ENCODE measurements around the gene LRP2.

Gene LRP2

DNA sequence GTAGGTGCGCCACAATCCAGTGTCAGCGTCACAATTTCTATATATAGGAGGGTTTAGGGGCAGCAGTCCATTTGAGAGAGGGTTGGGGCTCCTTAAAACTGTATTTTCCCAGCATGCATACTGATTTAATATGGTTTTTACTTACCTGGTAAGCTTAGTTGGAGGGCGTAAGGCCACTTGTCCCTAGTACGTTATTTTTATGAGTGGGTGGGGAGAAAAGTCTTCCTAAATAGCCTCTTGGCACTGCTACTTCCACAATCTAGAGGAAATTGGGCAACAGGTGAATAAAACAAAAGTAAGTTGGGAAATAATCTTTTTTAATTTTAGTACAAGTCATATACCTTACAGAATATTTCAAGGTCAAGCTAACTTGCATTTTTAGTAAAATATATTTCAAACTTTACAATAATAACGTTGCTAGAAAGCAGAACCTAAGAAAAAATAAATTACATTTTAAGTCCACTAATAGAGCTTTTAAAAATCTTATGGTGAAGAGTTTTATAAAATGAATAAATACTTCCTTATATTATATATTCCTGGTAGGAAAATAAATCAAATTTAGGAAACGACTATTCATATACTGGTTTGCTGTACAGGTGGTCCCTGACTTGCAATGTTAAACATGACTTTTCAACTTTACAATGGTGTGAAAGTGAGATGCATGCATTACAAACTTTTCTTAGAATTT is 272.1 kb downstream of the LRP2 start:
- H3K9ac ChIP-seq = no peak overlapping the region

DNA sequence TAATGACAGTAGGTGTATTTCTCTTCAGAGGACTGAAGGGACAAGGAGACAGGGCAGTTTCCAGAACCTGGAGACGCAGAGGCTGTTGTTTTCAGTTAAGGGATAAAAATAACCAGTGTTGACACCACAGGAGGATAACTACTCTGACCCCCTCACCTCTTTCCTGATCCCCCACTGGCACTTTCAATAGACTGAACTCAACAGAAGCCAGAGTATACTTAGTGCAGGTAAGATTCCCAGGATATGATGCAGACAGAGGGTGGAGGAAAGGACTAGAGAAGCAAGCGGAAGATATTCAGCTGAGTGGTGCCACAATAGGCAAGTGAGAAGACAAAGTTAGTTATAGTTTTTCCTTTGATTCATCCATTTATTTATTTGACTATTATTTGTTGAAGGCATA is 273.2 kb downstream of the LRP2 start:
- Histone ChIP-seq H3K9me3 (peaks cover 19% of the 10 kb centered on the region; the same call in 1 of the 2 replicates), H3K9ac (no peak overlapping the region), H4K20me1 (no peaks in the 10 kb centered on the region), H3K4me2 (no peak overlapping the region), H3K27ac (no peak overlapping the region), H3K27me3 (no peaks in the 10 kb centered on the region), H3K4me3 (no peak overlapping the region), H3K36me3 (no peaks in the 10 kb centered on the region), H3K4me1 (no peaks in the 10 kb centered on the region)
- no peak for TF ChIP-seq Cebpa-rat (IDR thresholded peaks at IDR 0.05)

More for the DNA sequence above, 272.1 kb downstream of the LRP2 start:
- Histone ChIP-seq H3K4me1 (no peaks in the 10 kb centered on the region), H3K4me2 (no peak overlapping the region), H3K4me3 (no peak overlapping the region), H3K27ac (no peak overlapping the region), H4K20me1 (no peaks in the 10 kb centered on the region), H3K36me3 (no peaks in the 10 kb centered on the region), H3K27me3 (no peaks in the 10 kb centered on the region), H3K9me3 (peaks cover 13% of the 10 kb centered on the region; the same call in 1 of the 2 replicates)
- TF ChIP-seq Cebpa-rat (IDR thresholded peaks at IDR 0.05) = no peak

DNA sequence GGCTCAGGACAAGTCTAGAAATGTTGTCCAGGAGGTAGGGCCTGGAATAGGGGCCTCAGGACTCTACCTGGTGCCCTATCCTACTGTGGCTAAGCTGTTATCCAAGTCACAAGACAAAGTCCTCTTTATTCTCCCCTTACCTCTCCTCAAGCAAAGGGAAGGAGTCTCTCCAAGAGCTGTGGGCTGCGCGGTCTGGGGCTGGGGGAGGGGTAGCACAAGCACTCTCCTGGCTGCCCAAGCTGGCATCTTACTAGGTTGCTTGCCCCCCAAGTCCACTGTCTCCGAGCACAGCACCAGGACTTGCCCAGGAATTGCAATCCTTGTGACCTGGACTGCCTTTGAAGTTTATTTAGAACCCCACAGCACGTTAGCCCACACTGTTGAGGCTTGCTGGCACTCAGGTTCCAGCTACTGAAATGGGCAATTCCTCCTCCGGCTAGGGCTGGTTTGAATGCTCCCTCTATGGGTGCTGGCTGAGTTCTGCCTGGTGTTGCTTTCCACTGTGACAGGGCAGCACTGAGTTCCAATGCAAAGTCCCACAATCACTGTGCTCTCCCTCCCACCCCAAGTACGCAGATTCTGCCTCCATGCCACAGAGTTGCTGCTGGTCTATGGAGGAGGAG is 274.5 kb downstream of the LRP2 start:
- H3K27ac ChIP-seq = no peak overlapping the region
- H3K4me3 ChIP-seq = no peak overlapping the region
- H3K4me1 ChIP-seq = 0 out of 2 replicates have a peak, but pooled peaks cover 4% of the 10 kb centered on the region
- no peaks in the 10 kb centered on the region for H3K36me3 ChIP-seq
- no peaks in the 10 kb centered on the region for H4K20me1 ChIP-seq
- no peak overlapping the region for H3K4me2 ChIP-seq
- peaks cover 19% of the 10 kb centered on the region; the same call in 1 of the 2 replicates for H3K9me3 ChIP-seq
- H3K9ac ChIP-seq = no peak overlapping the region
- no peak for TF ChIP-seq Cebpa-rat (IDR thresholded peaks at IDR 0.05)
- no peaks in the 10 kb centered on the region for H3K27me3 ChIP-seq

DNA sequence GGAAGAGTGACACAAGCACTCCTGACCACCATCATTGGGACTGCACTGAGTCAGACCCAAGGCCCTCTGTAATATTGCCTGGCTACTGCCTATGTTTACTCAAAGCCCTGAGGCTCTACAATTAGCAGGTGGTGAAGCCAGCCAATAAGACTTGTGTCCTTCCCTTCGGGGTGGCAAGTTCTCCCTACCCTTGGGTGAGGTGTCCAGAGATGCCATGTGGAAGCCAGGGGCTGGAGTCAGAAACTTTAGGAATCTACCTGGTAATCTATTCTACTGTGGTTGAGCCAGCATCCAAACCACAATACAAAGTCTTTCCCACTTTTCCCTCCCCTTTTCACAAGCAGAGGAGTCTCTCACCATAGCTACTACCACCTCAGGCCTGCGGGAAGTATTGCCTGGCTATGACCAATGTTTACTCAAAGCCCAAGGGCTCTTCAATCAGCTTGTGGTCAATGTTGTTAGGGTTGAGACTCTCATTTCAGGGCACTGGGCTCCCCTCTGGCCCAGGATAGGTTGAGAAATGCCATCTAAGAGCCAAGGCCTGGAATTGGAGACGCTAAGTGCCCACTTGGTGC is 275.4 kb downstream of the LRP2 start:
- no peak overlapping the region for H3K4me2 ChIP-seq
- H3K9ac ChIP-seq = no peak overlapping the region
- no peaks in the 10 kb centered on the region for H4K20me1 ChIP-seq
- no peak for TF ChIP-seq Cebpa-rat (IDR thresholded peaks at IDR 0.05)
- H3K27ac ChIP-seq = no peak overlapping the region
- no peaks in the 10 kb centered on the region for H3K36me3 ChIP-seq
- peaks cover 19% of the 10 kb centered on the region; the same call in 1 of the 2 replicates for H3K9me3 ChIP-seq
- H3K4me1 ChIP-seq = 0 out of 2 replicates have a peak, but pooled peaks cover 4% of the 10 kb centered on the region
- H3K4me3 ChIP-seq = no peak overlapping the region
- H3K27me3 ChIP-seq = no peaks in the 10 kb centered on the region

DNA sequence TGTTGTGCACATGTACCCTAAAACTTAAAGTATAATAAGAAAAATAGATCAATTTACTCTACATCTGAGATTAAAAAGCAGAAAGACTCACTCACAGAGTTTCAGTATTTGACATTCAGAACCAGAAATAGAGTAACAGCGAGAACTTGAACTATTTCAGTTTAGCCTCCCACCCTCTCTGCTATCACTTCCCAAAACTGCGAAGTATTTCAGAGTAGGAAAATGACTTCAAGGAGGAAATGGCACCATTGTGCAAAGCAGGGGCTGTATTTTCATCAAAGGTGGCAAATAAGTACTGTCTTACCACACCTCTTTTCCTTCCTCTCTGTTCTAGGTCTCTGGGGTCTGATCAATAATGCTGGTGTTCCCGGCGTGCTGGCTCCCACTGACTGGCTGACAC is 279.3 kb downstream of the LRP2 start:
- H3K27me3 ChIP-seq = no peaks in the 10 kb centered on the region
- H3K36me3 ChIP-seq = no peaks in the 10 kb centered on the region
- no peaks in the 10 kb centered on the region for H4K20me1 ChIP-seq
- no peak overlapping the region for H3K27ac ChIP-seq
- H3K4me2 ChIP-seq = no peak overlapping the region
- peaks cover 32% of the 10 kb centered on the region for H3K4me1 ChIP-seq
- no peak overlapping the region for H3K4me3 ChIP-seq
- H3K9ac ChIP-seq = no peak overlapping the region
- no peak for TF ChIP-seq Cebpa-rat (IDR thresholded peaks at IDR 0.05)
- H3K9me3 ChIP-seq = peaks cover 19% of the 10 kb centered on the region; the same call in 1 of the 2 replicates

DNA sequence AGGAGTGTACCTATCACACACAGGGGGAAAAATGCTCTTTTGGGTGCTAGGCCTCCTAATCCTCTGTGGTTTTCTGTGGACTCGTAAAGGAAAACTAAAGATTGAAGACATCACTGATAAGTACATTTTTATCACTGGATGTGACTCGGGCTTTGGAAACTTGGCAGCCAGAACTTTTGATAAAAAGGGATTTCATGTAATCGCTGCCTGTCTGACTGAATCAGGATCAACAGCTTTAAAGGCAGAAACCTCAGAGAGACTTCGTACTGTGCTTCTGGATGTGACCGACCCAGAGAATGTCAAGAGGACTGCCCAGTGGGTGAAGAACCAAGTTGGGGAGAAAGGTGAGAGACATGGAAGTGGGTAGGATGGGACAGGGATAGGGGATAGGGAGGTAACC is 280.8 kb downstream of the LRP2 start:
- no peak overlapping the region for H3K4me3 ChIP-seq
- no peaks in the 10 kb centered on the region for H4K20me1 ChIP-seq
- no peak for TF ChIP-seq Cebpa-rat (IDR thresholded peaks at IDR 0.05)
- peaks cover 16% of the 10 kb centered on the region; the same call in 1 of the 2 replicates for H3K9me3 ChIP-seq
- no peak overlapping the region for H3K4me2 ChIP-seq
- peaks cover 47% of the 10 kb centered on the region for H3K4me1 ChIP-seq
- H3K27me3 ChIP-seq = no peaks in the 10 kb centered on the region
- no peak overlapping the region for H3K9ac ChIP-seq
- no peak overlapping the region for H3K27ac ChIP-seq
- H3K36me3 ChIP-seq = no peaks in the 10 kb centered on the region

DNA sequence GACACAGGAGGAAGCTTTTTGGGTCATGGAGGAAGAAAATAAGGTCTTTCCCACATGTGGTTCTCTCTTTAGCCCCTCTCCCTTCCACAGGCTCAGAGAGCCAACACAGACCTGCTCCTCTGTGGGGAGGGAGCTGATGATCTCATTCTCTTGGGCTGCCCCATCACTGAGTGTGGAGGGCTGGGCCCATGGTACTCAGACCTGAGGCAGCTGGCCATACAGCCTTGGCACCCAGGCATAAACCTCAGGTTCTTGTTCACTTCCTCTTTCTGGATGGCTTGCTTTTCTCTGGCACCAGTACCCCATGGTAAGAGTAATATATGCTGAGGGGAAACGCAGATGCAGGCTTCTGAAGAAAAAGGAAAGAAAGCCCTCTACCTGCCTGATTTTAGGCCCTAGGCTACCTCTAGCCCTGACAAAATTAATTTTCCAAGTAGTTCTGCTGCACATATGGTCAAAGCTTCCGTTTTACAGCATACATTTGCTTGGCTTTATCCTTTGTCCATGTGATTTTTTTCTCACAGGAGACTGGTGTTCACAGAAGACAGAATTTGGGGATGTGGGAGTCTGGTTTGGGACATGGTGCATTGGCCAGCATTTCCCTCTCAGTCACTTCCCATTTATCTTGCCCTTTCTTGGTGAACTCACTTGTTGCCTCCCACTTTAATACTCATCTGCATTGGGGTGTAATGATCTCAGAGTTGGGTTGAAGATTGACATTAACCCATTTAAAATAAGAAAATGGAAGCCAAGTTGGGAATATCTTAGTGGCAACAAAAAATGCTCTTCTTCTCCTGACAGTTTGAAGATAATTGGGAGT is 281.9 kb downstream of the LRP2 start:
- no peaks in the 10 kb centered on the region for H4K20me1 ChIP-seq
- H3K27ac ChIP-seq = peak overlapping the region; percentile 66
- peak overlapping the region; percentile 55 for H3K4me2 ChIP-seq
- TF ChIP-seq Cebpa-rat (IDR thresholded peaks at IDR 0.05) = no peak
- peaks cover 56% of the 10 kb centered on the region for H3K4me1 ChIP-seq
- H3K27me3 ChIP-seq = no peaks in the 10 kb centered on the region
- peaks cover 15% of the 10 kb centered on the region for H3K9me3 ChIP-seq
- no peak overlapping the region for H3K9ac ChIP-seq
- no peaks in the 10 kb centered on the region for H3K36me3 ChIP-seq
- H3K4me3 ChIP-seq = no peak overlapping the region

DNA sequence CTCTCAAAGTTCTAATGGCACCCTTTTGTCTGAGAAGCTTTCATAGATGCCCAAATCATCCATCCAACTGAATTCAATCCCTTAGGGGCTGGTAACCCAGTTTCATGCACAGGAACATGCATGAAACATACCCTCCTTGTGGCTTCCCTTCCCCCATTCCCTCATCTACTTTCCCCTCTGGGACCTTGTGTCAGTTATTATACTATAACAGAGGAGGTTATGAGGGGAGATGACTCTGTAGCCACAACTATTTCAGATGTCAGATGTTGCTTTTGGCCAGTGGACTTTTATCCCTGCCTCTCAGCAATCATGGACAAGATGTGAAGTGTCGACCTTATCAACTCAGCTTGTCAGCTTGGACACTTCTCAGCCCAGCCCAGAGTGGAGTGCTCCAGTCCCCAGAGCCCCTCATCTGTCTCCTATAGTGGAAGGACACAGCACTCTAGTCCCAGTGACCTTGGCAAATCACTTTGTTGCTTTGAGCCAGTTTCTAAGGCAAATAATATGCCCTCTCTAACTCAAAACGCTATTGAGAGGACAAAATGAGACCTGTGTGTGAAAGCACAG is 284.6 kb downstream of the LRP2 start:
- Histone ChIP-seq H3K9ac (peak overlapping the region; percentile 30; the same call in 1 of the 2 replicates), H3K27ac (peak overlapping the region; percentile 62), H3K4me3 (peak overlapping the region; percentile 27; the same call in 1 of the 2 replicates), H3K27me3 (no peaks in the 10 kb centered on the region), H3K9me3 (peaks cover 22% of the 10 kb centered on the region; the same call in 1 of the 2 replicates), H3K4me2 (peak overlapping the region; percentile 83), H4K20me1 (no peaks in the 10 kb centered on the region), H3K36me3 (no peaks in the 10 kb centered on the region), H3K4me1 (peaks cover 78% of the 10 kb centered on the region)
- TF ChIP-seq Cebpa-rat (IDR thresholded peaks at IDR 0.05) = no peak
